C4-2B (cell line): ENCODE measurements around the gene SPSB4.

ENCODE experiments used
- H3K27ac ChIP-seq: fragments of 450-650 bp; 2 replicates; pipeline ENCODE4 v1.5.1; 2017
- CTCF ChIP-seq: fragments of 450-650 bp; conservative IDR thresholded peaks from 2 replicates; pipeline ENCODE4 v1.5.1; 2017; ENCODE audit warnings: mild to moderate bottlenecking
- ZFX ChIP-seq: fragments of 450-650 bp; IDR thresholded peaks from 2 replicates; pipeline ENCODE4 v1.6.1; 2017

SPSB4 gene

GRCh38 chr3:141152130-141152529 is 101.0 kb downstream of the SPSB4 start:
- no peak overlapping the region for H3K27ac ChIP-seq
- TF ChIP-seq CTCF (no peak), ZFX (no peak)

DNA sequence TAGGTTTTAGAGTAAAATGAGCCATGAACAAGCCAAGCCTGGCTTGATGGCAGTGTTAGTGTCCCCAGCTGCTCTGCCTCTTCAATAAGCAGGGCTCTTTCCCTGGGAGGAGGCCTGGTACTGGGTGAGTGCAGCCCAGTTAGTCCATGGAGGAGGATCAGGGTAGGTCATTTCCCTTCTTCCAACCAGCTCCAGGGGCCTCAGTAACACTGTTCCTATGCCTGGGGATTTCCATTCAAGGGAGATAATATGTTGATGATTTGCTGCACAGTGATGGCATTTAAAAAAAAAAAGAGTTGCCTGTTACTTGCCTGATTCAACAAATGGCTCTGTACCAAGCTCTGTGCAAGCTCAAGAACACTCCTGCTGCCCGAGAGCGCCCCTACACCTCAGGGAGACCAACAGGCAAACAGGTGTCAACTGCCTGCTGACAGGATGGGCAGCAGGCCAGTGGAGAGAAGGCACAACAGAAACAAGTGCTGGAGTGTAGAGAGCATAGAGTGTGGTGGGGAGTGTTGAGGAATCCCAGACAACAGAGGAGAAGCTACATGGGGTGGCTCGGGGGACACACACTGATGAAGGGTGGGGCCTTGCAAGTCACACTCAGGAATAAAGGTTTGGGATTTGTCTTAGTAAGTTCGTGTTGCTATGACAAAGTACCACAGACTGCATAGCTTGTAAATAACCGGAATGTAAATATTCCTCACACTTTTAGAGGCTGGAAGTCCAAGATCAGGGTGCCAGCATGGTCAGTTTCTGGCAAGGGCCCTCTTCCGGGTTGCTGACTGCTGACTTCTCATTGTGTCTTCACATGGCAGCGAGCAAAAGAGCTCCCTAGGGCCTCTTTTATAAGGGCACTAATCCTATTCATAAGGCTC is 101.9 kb downstream of the SPSB4 start:
- TF ChIP-seq CTCF (no peak), ZFX (no peak)
- H3K27ac ChIP-seq: no peak overlapping the region; the same call in none of the 2 replicates

DNA sequence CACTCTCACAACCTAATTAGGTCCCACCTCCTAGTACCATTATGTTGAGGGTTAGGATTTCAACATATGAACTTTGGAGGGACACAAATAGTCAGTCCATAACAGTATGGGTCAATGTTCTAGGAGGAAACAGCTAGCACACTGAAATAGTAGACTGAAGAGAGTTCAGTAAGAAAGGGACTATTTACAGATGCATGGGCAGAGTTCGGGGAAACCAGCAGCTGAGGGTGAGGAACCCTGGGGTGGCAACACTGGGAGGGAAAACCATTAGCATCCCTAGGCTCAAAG is 102.5 kb downstream of the SPSB4 start:
- no peak overlapping the region; the same call in 1 of the 2 replicates for H3K27ac ChIP-seq
- no peak for TF ChIP-seq CTCF
- TF ChIP-seq ZFX: no peak

DNA sequence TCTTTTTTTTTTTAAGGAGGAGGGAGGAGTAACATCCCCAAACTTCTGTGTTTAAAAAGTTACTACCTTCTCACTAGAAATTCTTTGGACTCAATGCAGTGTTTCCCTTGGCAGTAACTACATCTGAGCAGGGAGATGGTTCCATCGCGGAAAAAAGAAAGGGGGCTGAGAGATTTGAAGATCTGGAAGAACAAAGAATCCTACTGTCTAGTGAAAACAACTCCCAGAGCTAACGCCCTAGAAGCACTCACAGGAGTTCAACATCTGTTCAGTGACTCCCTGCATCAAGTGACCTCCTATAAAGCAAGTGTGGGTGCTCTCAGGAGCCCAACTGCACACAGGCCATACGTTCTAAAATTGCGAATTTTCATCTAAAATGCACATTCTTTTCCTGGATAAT is 113.7 kb downstream of the SPSB4 start:
- H3K27ac ChIP-seq: no peak overlapping the region
- TF ChIP-seq ZFX: no peak
- TF ChIP-seq CTCF: no peak

GRCh38 chr3:141167681-141168080 is 116.5 kb downstream of the SPSB4 start:
- no peak overlapping the region for H3K27ac ChIP-seq
- no peak for TF ChIP-seq ZFX
- TF ChIP-seq CTCF: no peak

DNA sequence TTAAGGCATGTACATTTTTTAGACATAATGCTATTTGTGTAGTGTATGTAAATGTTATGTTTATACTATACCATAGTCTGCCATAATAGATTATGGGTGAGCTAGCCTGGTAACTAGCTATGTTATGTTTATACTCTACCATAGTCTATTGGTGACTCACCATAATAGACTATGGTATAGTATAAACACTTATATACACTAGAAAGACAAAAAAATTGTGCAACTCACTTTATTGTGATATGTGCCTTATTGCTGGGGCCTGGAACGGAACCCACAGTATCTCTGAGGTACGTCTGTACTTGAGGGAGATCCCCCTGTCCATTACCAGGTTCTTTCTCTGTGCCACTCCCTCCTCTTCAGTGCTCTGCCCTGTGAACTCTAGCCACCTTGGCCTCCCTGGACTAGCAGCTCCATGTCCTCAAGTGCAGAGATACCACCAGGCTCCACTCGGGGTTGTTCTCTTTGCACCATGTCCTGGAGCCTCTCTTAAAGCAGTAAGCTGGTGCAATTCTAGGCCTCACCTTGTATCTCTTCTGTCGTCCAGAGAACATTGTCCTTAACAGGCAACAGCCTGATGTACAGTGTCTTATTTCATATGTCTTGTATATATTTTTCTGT is 119.6 kb downstream of the SPSB4 start:
- no peak overlapping the region for H3K27ac ChIP-seq
- TF ChIP-seq ZFX (no peak), CTCF (no peak)

DNA sequence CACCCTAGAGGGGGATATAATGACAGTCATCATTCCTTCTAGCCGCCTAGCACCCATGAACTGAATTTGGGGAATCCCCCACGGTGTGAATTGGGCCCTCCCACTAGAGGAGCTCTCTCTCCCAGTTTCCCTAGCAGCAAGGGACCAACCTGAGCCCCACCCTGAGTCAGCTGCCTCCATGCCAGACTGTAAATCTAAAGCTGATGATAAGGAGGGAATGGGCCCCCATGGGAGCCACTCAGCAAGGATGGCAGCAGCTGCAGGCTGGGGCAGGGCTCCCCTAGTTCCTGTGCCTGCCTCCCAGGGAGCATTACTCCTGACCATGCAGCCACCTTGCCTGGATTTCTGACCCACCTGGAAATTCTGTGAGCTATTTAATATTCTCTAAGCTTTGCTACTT is 123.5 kb downstream of the SPSB4 start:
- TF ChIP-seq ZFX (no peak), CTCF (no peak)
- no peak overlapping the region for H3K27ac ChIP-seq
